DMS79 (cell line): ENCODE results near the gene ACO1.

Source experiments
- DNase-seq: peaks from one replicate; lab custom pipeline; 2025; lab: John Stamatoyannopoulos, UW

ACO1 gene

DNA sequence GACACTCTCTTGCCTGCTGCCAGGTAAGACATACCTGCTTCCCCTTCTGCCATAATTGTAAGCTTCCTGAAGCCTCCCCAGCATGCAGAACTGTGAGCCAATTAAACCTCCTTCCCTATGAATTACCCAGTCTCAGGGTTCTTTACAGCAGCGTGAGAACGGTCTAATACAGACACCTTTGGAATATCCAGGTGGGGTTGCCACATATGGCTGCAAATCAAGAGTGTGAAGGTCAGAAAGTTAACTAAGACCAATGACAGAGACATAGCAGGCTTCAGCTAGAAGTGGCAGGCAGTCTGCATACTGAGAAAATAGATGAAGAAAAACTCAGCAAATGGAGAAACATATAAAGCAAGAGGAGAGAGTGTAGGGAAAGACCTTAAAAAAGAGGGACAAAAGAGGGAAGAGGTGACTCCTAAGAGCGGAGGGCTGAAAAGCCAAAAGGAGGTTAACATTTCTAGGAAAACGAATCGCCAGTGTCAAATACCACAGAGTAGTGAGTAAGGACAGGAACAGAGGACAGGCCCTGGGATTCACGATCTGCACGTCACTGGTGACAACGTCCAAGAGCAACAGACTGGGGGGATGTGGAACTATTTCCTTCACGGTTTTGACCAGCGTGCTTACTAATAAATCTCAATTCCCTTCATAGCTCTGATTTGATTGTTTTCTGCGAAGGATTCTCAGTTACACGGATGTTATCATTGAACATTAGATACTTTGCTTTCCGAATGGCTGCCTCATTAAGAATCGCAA, 1.7 kb upstream of the ACO1 start:
- no peak for DNase-seq

DNA sequence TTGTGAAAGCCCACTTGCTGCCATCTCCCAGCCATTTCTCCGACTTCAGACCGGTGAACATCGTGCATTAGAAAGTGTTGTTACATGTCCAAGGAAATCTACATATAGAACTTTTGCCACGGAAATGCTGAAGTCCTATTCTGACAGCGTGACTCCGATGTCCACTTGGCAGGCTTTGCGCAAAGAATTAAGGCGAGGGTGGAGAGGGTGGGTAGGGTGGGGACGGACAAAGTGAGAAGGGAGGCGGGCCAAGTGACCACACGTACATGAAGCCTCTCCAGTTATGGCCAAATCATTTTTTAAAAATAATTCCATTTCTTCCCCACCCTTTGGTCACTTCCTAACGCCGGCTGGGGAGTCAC, 460 bp upstream of the ACO1 start:
- no peak for DNase-seq

DNA sequence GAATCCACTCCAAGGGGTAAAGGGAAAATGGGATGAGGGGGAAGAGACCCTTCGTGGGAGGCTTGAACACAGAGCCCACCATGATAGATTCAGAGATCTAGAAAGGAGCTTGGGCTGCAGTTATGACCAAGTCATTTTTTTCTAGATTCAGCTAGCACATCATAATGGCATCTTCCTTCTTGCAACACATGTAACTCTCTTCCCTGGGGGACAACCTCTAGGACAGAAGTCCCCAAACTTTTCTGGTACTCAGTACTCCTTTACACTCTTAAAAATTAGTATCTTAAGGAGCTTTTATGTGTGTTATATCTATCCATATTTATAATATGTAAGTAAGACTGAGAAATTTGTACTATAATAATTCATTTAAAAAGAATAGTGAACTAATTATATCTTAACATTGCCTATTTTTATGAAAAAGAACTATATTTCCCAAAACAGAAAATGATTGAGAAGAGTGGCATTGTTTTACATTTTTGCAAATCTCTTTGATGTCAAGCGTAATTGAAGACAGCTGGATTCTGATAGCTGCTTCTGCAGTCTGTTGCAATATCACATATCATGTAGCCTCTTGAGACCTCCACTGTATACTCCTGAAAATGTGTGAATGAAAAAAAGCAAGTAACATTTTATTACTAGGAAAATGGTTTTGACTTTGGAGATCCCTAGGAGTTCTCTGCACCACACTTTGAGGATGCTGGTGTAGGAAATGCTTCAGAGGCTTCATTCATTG, 875 bp downstream of the ACO1 start:
- no peak for DNase-seq

DNA sequence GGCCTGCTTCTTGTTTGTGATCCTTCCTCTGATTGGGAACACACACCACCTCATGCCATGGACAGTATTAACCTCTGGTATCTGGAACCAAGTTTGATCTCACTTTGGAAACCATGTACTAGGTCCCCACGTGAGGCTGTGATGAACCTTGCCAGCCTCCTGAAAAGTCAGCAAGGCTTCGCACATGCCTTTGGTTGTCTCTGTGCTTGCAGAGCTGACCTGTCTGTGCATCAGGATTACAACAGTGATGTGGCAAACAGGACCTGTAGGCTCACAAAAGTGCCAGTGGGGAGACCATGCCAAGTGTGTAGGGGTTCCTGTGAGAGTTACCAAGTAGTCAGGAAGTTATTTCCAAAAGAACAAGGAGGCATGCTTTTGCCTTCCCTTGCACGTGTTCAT, 1.4 kb downstream of the ACO1 start:
- DNase-seq: no peak

DNA sequence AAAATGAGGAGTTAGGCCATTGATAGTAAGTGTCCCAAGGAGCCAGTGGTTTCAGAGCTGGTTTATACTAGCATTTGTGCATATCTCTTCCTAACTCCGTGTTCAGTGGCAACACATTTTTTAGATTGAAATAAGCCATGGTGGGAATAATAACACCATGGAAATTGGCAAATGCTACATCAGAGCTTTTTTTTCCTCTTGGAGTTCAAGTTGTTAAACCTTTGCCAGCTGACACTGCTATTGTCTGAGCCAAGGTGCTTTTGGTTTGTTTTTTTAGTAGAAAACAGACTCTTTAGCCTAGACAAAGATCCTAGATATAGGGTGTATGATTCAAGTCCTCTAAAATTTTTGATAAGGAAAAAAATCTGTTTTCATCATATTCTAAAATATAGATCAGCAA, 2.8 kb downstream of the ACO1 start:
- no peak for DNase-seq

DNA sequence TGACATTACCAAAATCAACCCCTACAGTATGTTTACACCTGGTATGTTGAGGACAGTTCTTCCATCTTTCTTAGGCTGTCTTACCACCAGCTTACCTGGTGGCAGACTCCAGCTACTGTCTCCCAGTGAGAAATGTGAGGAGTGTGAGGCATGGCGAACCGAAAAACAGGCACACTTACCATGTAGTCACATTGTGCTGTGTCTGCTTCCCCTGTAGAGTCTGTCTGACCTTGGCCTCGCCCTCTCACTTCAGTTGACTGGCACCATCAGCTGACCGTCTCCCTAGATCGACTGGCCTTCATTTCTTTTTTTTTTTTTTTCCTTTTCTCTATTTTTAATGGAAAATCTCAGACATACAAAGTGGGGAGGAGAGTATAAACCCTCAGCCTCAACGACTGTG, 4.9 kb downstream of the ACO1 start:
- no peak for DNase-seq

DNA sequence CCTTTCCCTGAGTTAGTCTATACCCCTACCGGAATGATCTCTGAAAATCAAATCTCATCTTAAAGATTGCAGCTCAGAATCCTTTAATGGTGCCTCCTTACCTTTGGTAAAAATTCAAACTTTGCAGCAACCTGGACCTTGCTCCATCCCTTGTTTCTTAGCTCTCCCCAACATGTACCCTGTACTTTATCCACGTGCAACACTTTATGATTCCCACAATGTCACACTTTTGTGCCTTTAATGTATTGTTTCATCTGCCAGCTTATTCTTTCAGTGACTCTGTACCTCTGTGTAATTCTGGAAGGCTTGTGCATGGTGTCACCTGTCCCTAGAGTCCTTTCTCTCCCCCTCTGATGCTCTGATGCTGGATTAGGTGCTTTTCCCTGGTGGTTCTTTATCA, 9.5 kb downstream of the ACO1 start:
- no peak for DNase-seq

DNA sequence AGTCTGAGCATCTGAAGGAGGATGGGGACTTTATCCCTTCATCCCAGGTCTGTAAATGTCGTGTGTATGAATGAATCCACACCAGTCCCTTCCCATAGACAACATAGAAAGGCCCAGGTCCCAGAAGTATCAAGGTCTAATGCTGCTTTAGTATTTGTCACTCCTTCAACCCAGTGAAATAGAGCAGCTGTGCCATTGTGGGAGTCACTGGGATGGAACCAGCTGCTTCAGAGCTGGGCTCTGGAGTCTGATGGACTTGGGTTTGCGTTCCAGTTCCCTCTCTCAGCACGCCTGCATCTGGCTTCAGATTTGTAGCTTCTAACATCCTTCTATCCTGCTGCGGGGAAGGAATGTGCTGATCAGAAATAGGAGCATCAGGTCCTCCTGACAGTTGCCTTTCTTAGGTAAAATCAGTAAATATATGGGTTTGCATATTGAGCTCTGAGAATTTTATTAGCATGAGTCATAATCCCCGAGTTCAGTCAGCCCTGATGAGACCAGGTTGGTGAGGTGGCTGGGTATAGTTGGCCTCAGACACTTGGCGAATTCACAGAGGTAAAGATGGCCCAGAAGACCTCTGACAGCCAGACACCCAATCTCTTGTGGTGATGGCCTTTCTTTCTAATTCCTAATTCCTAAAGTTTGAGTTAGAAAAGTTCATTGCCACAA, 10.1 kb downstream of the ACO1 start:
- DNase-seq: no peak

DNA sequence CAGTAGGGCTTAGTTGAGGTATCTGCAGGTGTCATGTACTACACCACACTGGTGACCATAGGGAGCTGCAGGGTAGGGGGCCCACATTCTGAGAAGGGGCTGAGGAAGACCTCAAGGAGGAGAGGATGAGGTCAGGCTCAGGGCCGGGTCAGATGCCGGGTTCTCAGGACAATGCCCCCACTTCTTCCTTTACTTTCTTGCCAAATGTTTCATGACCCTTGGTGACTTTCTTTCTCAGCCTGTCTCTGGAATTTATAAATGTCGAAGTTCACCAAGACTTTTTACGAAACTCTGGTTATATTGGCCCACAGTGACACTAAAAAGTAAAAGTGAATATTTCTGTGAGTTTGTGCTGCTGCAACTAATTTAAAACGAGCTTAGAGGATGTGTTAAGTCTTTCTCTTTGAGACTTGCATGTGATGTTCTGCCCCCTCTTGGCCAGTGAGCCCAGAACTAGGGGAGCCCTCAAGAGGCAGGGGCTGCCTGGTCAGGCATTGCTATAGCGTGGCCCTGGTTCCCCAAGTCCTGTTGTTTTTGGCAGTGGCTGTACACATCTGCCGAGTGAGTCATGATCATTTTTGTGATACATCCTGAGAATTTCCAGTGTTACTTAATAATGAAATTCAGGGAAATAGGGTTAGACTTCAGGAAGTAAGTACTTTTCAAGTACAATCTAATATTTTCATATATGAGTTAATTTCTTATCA, 11.2 kb downstream of the ACO1 start:
- no peak for DNase-seq

DNA sequence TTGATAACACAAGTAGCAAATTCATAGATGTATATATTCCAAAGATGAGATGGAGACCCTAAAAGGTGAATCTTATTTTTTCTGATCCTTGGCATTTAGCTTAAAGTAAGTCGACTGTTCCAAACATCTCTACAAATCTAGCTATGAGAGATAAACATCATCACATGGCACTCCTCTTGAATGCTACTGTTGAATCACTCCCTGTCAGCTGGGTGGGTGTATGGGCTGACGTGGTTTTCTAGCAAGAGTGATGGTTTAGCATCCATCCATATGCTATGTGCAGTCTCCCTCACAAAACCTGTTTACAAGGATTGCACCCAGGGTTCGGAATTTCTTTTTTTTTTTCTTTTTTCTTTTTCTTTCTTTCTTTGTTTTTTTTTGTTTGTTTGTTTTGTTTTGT, 13.8 kb downstream of the ACO1 start:
- DNase-seq: no peak

DNA sequence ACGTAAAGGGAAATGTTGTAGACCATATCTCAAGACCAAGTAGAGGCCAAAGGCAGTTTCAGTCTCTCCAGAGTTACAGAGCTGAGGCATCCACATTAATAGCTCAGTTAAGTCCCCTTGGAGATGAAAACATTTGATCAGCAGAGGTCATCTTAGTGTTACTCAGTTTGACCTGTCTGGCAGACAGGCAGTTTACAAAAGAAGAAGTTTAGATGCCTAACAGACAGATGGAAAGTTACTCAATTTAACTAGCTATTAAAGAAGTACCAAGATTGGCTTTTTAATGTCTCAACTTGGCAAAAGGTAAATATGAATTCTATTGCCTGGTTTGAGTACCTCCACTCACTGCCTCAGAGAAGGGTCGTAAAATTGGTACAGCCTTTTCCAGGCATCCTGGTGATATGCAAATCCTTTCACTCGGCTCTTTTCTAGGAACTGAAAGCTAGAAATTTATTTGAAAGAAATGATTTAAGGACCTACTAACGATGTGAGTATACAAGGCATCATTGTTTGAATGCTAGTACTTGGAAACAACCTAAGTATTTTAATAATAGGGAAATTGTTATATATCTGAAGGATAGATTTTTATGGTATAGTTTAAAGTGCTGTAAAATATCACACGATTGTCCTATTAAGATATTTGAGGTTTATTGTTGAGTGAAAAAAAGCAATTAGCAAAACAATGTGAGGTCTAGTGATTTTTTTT, 14.8 kb downstream of the ACO1 start:
- peak; percentile 25 for DNase-seq

DNA sequence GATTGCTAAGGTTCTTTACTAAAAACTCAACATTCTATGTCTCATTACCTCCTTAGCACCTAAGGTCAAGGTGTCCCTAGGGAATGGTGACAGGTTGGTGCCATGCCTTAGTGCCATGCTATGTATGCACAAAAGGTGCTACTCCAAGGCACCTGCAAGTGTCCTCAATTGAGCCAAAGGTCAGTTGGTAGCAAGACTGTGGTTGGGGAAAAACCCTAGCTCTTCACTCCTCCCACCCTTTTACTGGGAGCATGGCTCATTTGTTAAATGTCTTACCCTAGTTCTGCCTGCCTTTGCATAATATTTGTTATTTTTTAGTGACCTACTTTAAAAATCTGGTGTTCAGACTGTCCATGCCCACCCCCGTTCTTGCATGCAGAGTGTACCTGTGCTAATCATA, 17.0 kb downstream of the ACO1 start:
- no peak for DNase-seq

DNA sequence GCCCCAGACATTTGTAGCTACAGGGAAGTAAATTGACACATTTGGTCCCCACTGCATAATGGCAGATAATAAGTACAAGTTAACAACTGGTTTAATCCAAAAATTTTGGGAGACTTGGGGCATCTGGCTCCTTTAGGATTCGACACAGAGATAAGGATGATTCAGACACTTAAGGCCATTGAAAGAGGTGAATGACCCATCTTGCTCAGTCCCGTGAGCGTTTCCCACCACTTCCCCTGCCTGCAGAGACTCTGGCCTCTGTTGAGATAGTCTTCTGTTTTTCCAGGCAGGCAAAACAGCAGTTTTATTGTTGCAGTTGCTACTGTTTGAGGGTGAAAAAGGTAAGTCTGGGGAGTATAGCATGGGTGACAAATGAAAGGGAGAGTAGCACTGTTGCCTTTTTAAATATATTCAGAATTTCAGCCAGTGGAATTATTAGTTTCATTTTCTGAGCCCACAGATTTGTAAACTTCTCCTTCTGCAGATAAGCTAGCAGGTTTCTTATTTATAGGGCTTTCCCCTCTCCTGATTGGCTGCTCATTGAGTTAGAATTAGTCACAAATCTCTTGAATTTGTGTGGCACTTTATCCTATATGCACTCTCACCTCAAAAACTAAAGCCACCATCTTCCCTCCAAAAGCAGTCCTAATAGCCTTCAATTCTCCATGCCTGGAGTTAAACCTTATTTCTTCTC, 19.3 kb downstream of the ACO1 start:
- DNase-seq: no peak

DNA sequence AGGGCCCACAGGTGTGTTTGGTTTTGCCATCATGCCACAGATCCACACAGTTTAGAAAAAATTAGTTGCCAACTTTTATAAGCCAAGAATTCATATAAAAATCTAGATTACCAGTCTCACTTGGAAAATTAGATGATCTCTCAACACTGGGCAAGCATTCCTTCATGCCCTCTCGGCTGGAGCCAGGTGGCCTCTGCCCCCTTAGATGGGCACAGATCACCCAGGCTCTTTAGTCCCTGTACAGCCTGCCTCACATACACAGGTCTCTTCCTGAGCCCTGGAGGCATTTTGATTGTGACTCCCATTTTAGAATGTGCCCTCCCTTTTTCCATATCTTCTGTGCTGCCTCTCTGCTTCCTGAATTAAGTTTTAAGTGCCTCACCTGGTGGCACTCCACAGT, 20.0 kb downstream of the ACO1 start:
- no peak for DNase-seq

DNA sequence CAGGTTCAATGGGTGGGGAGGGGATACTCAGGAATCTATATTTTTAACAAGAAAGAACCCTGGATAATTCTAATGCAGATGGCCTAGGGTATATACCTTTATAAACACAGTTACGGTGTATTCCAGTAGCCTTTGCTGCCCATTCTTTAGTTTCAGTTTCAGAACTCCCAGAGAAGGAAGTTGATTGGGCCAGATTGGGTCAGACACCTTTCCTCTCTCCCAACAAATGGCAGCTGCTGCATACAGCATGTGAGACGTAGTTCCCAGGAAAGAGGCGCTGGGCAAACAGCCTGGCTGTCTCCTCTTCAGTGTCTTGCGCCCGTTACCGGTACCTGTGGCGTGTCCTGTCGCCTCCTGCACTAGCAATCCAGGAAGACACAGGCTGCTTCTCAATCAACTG, 20.4 kb downstream of the ACO1 start:
- no peak for DNase-seq

DNA sequence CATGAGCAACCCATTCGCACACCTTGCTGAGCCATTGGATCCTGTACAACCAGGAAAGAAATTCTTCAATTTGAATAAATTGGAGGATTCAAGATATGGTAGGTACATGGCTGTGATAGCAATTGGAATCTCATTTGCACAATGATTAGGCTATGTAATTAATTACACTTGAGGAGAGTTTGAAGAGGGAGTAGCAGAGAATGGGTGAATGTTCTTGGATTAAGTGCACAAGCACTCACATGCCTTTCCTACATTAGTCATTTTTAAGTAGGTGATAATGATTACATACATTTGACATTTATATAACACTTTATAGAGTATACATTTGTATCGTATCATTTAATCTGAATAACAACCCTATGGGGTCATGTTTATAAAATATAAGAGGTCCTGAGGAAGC, 21.1 kb downstream of the ACO1 start:
- DNase-seq: no peak

DNA sequence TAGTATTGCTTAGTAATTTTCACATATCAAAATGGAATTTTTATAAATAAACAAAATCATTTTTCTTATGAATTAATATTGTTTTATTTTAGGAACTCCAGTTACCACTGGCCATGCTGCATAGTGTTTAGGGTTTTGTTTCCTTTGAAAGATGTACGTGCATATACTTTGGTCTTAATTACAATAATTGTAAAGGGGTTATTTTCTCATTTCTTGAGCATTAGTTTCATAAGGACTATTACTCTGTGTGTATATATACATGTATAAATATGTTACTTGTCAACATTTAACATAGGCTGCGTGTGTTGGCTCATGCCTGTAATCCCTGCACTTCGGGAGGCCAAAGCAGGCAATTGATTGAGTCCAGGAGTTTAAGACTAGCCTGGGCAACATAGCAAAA, 21.6 kb downstream of the ACO1 start:
- DNase-seq: no peak

DNA sequence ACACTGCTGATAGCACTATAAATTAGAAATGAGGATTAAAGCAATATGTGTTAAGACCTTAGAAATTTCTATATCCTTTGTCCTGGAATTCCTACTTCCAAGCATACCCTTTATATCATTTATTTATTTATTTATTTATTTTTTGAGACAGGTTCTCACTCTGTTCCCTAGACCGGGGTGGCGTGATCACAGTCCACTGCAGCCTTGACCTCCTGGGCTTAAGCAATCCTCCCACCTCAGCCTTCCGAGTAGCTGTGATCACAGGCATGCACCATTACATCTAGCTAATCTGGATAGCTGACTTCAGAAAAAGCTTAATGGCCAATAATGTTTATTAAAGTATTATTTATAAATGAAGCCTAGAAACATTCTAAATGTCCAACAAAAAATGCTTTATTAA, 27.3 kb downstream of the ACO1 start:
- no peak for DNase-seq

DNA sequence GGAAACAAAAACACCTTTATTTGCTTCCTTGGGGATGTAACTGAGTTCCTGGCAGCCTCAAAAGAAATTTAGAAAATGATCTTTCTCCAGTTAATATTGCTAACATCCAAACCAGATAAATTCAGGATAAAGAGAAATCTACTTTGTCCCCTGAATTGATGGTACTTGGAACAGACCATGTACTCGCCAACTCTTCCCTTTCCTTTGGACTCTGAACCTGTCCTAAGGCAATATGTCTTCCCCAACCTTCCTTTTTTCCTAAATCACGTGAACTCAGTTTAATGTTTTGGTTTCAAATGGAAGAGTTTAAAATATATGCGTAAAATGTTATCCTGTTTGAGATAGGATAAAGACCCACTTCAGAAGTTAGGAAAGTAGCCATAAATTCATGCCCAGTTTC, 28.0 kb downstream of the ACO1 start:
- no peak for DNase-seq

DNA sequence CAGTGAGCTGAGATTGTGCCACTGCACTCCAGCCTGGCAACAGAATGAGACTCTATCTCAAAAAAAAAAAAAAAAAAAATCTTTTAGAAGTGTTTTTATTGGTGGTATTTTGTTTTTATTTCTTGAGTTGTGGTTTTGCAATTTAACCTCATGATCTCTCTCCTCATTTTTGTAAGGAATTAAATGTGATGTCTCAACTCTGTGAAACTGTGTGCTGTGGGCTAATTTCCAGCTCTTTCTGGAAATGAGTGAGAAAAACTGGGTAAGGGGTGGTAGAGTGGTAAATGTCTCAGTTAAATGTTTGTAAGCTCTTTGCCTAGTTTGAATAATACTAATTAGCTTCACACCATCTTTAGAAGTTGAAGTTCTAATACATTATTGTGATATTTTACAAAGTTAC, 29.0 kb downstream of the ACO1 start:
- no peak for DNase-seq

DNA sequence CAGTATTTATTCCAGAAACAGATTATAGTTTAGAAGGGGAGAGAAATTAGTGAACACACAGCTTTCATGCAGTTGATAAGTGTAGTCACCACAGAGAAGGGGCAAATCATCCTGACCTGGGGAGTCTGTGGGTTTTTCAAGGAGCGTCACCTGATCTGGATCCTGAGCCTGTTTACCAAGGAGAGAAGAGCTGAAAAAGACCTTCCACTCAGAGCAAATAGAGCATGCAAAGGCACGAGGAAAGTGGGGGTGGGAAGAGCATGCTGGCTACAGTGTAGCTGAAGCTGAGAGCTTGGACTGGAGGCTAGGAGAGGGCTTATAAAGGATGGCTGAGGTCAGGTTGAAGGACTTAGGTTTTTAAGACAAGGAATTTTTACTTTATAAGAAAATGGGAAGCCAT, 30.4 kb downstream of the ACO1 start:
- peak; percentile 76 for DNase-seq

DNA sequence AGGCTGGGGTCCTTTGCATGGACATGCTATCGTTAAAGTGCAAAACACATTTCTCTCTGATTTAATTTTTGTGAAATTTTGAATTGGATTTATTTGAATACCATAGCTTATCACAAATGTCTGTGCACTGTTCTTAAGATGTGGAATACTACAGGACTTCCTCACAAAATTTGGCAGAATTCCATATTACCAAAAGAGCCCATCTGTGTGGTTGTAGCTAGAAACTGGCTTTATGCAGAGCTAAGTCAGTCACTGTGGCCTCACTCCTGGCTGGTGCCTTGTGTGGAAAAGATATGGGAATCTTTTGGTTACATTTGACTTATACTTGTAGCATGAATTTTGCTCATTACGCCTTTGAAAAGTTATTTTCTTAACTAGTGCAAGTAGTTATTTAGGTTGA, 35.5 kb downstream of the ACO1 start:
- no peak for DNase-seq
